Measurements from ENCODE around the gene LRCH2. TPM values are rescaled to one million over a fixed set of nuclear protein-coding genes. Genes with fewer than 3 reads are reported as not detected.

The LRCH2 gene
- total and polyA plus RNA-seq, 4 donors = 1.1 to 15.1 (median 2.9) TPM

DNA sequence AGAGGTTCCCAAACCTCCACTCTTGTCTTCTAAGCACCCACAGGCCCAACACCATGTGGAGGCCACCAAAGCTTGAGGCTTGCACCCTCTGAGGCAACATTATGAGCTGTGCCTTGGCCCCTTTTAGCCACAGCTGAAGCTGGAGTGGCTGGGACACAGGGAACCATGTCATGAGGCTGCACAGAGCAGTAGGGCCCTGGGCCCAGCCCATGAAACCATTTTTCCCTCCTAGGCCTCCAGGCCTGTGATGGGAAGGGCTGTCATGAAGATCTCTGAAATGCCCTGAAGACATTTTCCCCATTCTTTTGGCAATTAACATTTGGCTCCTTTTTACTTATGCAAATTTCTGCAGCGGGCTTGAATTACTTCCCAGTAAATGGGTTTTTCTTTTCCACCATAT, 29.9 kb downstream of the LRCH2 start:
- DNase-seq (no peak), ATAC-seq (ENCODE audit: insufficient read depth, low FRiP score) (no peak)
- WGBS, 2 donors = 80 to 93% methylated on average over 1 of the region's 1 CpG
- peaks cover 0 to 17% (median 5%) of the 10 kb centered on the region in 4 donors for H3K9me3 ChIP-seq (ENCODE audit: control insufficient read depth in 4 of 4, insufficient read depth in 3 of 4, low read length in 3 of 4)
- H3K36me3 ChIP-seq (ENCODE audit: control insufficient read depth in 4 of 4, insufficient read depth in 4 of 4, low read length in 4 of 4) = no peaks in the 10 kb centered on the region
- H3K27me3 ChIP-seq (ENCODE audit: control insufficient read depth in 3 of 3, insufficient read depth in 3 of 3, low read length in 2 of 3) = peaks cover 0 to 5% (median 4%) of the 10 kb centered on the region in 3 donors
- H3K4me1 ChIP-seq (ENCODE audit: control insufficient read depth in 5 of 5, insufficient read depth in 5 of 5, low read length in 5 of 5) = no peaks in the 10 kb centered on the region
- TF ChIP-seq, protein P1, sequence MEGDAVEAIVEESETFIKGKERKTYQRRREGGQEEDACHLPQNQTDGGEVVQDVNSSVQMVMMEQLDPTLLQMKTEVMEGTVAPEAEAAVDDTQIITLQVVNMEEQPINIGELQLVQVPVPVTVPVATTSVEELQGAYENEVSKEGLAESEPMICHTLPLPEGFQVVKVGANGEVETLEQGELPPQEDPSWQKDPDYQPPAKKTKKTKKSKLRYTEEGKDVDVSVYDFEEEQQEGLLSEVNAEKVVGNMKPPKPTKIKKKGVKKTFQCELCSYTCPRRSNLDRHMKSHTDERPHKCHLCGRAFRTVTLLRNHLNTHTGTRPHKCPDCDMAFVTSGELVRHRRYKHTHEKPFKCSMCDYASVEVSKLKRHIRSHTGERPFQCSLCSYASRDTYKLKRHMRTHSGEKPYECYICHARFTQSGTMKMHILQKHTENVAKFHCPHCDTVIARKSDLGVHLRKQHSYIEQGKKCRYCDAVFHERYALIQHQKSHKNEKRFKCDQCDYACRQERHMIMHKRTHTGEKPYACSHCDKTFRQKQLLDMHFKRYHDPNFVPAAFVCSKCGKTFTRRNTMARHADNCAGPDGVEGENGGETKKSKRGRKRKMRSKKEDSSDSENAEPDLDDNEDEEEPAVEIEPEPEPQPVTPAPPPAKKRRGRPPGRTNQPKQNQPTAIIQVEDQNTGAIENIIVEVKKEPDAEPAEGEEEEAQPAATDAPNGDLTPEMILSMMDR (IDR thresholded peaks at IDR 0.05; ENCODE audit: control extremely low read depth, extremely low read depth) = no peak
- H3K4me3 ChIP-seq = no peak overlapping the region
- no peak overlapping the region for H3K9ac ChIP-seq (ENCODE audit: insufficient read depth in 1 of 2, low read length in 2 of 2)
- no peak overlapping the region for H3K27ac ChIP-seq (ENCODE audit: low read depth in 1 of 2, low read length in 1 of 2)

DNA sequence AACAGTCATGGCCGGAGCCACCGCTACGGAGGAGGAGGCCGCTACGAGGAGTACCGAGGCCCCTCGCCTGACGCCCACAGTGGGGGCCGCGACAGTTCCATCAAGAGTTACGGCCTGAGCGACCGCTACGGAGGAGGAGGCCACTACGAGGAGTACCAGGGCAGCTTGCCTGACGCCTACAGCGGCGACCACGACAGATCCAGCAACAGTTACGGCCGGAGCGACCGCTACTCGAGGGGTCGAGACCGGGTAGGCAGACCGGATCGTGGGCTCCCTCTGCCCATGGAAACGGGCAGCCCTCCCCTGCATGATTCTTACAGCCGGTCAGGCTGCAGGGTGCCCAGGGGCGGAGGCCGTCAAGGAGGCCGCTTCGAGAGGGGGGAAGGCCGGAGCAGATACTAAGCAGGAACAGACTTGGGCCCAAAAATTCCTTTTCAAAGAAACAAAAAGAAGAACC, 41.6 kb downstream of the LRCH2 start:
- no peak for DNase-seq
- Histone ChIP-seq H3K4me3 (no peak overlapping the region), H3K4me1 (ENCODE audit: control insufficient read depth in 5 of 5, insufficient read depth in 5 of 5, low read length in 5 of 5) (no peaks in the 10 kb centered on the region), H3K9me3 (ENCODE audit: control insufficient read depth in 4 of 4, insufficient read depth in 3 of 4, low read length in 3 of 4) (peaks cover 0 to 20% (median 0%) of the 10 kb centered on the region in 4 donors), H3K27me3 (ENCODE audit: control insufficient read depth in 3 of 3, insufficient read depth in 3 of 3, low read length in 2 of 3) (peaks cover 0 to 10% (median 5%) of the 10 kb centered on the region in 3 donors), H3K27ac (ENCODE audit: low read depth in 1 of 2, low read length in 1 of 2) (no peak overlapping the region), H3K9ac (ENCODE audit: insufficient read depth in 1 of 2, low read length in 2 of 2) (no peak overlapping the region), H3K36me3 (ENCODE audit: control insufficient read depth in 4 of 4, insufficient read depth in 4 of 4, low read length in 4 of 4) (no peaks in the 10 kb centered on the region)
- WGBS, 2 donors = 90 to 100% methylated on average over 14 to 35 of the region's 35 CpGs
- TF ChIP-seq, protein P1 (IDR thresholded peaks at IDR 0.05; ENCODE audit: control extremely low read depth, extremely low read depth) = no peak
- ATAC-seq (ENCODE audit: insufficient read depth, low FRiP score) = no peak

DNA sequence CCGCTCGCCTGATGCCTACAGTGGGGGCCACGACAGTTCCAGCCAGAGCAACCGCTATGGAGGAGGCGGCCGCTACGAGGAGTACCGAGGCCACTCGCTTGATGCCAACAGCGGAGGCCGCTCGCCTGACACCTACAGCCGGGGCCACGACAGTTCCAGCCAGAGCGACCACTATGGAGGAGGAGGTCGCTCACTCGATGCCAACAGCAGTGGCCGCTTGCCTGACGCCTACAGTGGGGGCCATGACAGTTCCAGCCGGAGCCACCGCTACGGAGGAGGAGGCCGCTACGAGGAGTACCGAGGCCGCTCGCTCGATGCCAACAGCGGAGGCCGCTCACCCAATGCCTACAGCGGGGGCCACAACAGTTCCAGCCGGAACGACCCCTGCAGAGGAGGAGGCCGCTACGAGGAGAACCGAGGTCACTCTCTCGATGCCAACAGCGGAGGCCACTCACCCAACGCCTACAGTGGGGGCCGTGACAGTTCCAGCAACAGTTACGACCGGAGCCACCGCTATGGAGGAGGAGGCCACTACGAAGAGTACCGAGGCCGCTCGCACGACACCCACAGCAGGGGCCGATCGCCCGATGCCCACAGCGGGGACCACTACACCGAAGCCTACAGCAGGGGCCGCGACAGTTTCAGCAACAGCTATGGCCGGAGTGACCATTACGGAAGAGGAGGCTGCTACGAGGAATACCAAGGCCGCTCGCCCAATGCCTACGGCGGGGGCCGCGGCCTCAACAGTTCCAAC, 42.2 kb downstream of the LRCH2 start:
- TF ChIP-seq, protein P1 (IDR thresholded peaks at IDR 0.05; ENCODE audit: control extremely low read depth, extremely low read depth) = no peak
- Histone ChIP-seq H3K27me3 (ENCODE audit: control insufficient read depth in 3 of 3, insufficient read depth in 3 of 3, low read length in 2 of 3) (peaks cover 0 to 10% (median 5%) of the 10 kb centered on the region in 3 donors), H3K4me1 (ENCODE audit: control insufficient read depth in 5 of 5, insufficient read depth in 5 of 5, low read length in 5 of 5) (no peaks in the 10 kb centered on the region), H3K36me3 (ENCODE audit: control insufficient read depth in 4 of 4, insufficient read depth in 4 of 4, low read length in 4 of 4) (no peaks in the 10 kb centered on the region), H3K4me3 (no peak overlapping the region), H3K9me3 (ENCODE audit: control insufficient read depth in 4 of 4, insufficient read depth in 3 of 4, low read length in 3 of 4) (peaks cover 0 to 20% (median 0%) of the 10 kb centered on the region in 4 donors), H3K9ac (ENCODE audit: insufficient read depth in 1 of 2, low read length in 2 of 2) (no peak overlapping the region), H3K27ac (ENCODE audit: low read depth in 1 of 2, low read length in 1 of 2) (no peak overlapping the region)
- DNase-seq (no peak), ATAC-seq (ENCODE audit: insufficient read depth, low FRiP score) (no peak)
- 96 to 99% methylated on average over 29 to 64 of the region's 64 CpGs for WGBS, 2 donors

All from lung (tissue), 12 donors.